Measurements from ENCODE around the gene CLRN2.

DNA sequence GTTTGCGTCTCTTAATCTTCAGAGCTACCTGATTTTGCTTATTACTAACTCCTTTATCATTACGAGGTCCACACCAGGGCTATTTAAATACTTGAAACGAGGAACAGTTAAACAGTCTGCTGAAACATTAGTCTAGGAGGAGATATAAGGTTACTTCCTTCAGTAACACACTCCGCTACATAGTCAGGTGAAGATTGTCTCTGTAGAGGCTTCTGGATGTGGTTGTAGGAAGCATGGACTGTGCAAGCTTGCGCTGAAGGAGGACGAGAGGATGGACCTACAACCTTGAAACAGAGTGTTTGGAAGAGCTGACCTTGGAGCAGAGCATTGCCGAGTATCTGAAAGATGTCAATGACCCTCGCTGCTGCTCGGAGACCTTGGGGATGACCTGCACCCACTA is at the start of gene CLRN2:
- TF ChIP-seq, protein P1, sequence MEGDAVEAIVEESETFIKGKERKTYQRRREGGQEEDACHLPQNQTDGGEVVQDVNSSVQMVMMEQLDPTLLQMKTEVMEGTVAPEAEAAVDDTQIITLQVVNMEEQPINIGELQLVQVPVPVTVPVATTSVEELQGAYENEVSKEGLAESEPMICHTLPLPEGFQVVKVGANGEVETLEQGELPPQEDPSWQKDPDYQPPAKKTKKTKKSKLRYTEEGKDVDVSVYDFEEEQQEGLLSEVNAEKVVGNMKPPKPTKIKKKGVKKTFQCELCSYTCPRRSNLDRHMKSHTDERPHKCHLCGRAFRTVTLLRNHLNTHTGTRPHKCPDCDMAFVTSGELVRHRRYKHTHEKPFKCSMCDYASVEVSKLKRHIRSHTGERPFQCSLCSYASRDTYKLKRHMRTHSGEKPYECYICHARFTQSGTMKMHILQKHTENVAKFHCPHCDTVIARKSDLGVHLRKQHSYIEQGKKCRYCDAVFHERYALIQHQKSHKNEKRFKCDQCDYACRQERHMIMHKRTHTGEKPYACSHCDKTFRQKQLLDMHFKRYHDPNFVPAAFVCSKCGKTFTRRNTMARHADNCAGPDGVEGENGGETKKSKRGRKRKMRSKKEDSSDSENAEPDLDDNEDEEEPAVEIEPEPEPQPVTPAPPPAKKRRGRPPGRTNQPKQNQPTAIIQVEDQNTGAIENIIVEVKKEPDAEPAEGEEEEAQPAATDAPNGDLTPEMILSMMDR (conservative IDR thresholded peaks at IDR 0.05; ENCODE audit: low read depth, low read length): no peak
- TF ChIP-seq EZH2phosphoT487 (IDR thresholded peaks at IDR 0.05; ENCODE audit: borderline replicate concordance, low read length): no peak
